CD4-positive, CD25-positive, alpha-beta regulatory T cell (primary cell): Measurements from ENCODE around the gene TIMM8B. TPM values are rescaled to one million over a fixed set of nuclear protein-coding genes. Genes with fewer than 3 reads are reported as not detected.
A peak's percentile ranks its signal among the peaks of the same experiment; 100 is the strongest.
"Not testable (repeated sequence)": the region's sequence is repeated elsewhere in the genome, so short reads cannot be mapped to it uniquely, and the experiment has no call there.

ENCODE experiments used
- ATAC-seq, 2 donors: fragments of 150-1000 bp; cut with Tn5 transposase; one replicate each; pipeline ENCODE4 v1.10.0; 2021; ENCODE audit warnings: low read depth in 2 of 2, moderate number of reproducible peaks in 2 of 2, moderate library complexity in 1 of 2
- DNase-seq, 3 donors: peaks; one replicate each; pipeline versions ENCODE4 v3.0.0 to v3.0.0-alpha.2; 2012 to 2022; ENCODE audit warnings: mixed read lengths in 1 of 3
- H3K27ac ChIP-seq: one replicate; pipeline ENCODE4 v1.7.0; 2013; ENCODE audit warnings: mild to moderate bottlenecking, low read length; ENCODE audit not compliant: insufficient read depth, poor library complexity, severe bottlenecking
- H3K27me3 ChIP-seq: one replicate; pipeline ENCODE4 v1.7.0; 2013; ENCODE audit warnings: low read length; ENCODE audit not compliant: control insufficient read depth, insufficient read depth
- H3K36me3 ChIP-seq: one replicate; pipeline ENCODE4 v1.7.0; 2013; ENCODE audit warnings: mild to moderate bottlenecking, low read length, moderate library complexity; ENCODE audit not compliant: control insufficient read depth, insufficient read depth
- H3K4me1 ChIP-seq: 2 replicates; pipeline ENCODE4 v1.7.0; 2013; ENCODE audit warnings: mild to moderate bottlenecking, low read length; ENCODE audit not compliant: insufficient read depth, control insufficient read depth, poor library complexity, severe bottlenecking
- H3K4me3 ChIP-seq: one replicate; pipeline ENCODE4 v1.7.0; 2013; ENCODE audit warnings: low read depth, mild to moderate bottlenecking, low read length, moderate library complexity
- H3K9me3 ChIP-seq, 2 experiments: 1 replicate in 1 of 2; 2 replicates in 1 of 2; pipeline ENCODE4 v1.7.0; 2013; ENCODE audit warnings: low read length in 2 of 2, mild to moderate bottlenecking in 1 of 2, moderate library complexity in 1 of 2; ENCODE audit not compliant: control insufficient read depth in 2 of 2
- H3K27ac Mint-ChIP-seq, 3 donors: one replicate each; pipeline ENCODE4 v1.8.0; 2020 to 2022; ENCODE audit warnings: mild to moderate bottlenecking in 3 of 3, mixed read lengths in 3 of 3, moderate library complexity in 2 of 3
- H3K27me3 Mint-ChIP-seq: one replicate; pipeline ENCODE4 v1.8.0; 2022; ENCODE audit warnings: mild to moderate bottlenecking, mixed read lengths
- H3K36me3 Mint-ChIP-seq: one replicate; pipeline ENCODE4 v1.8.0; 2020; ENCODE audit warnings: mixed read lengths
- H3K4me1 Mint-ChIP-seq, 4 donors: one replicate each; pipeline ENCODE4 v1.8.0; 2020 to 2022; ENCODE audit warnings: mixed read lengths in 4 of 4, mild to moderate bottlenecking in 1 of 4
- H3K4me3 Mint-ChIP-seq, 4 donors: one replicate each; pipeline ENCODE4 v1.8.0; 2020 to 2022; ENCODE audit warnings: mild to moderate bottlenecking in 4 of 4, mixed read lengths in 4 of 4, moderate library complexity in 3 of 4
- H3K9me3 Mint-ChIP-seq, 7 donors: one replicate each; pipeline ENCODE4 v1.8.0; 2020 to 2022; ENCODE audit warnings: mixed read lengths in 7 of 7, mild to moderate bottlenecking in 3 of 7, moderate library complexity in 2 of 7
- polyA plus RNA-seq, 4 donors: library from polyadenylated mRNA; unstranded; fragments of 300-500 nt; fragmentation: Illumina TruSeq; gene quantifications; one replicate each; pipeline ENCODE4 v1.2.3, GENCODE V29; 2021
- total RNA-seq: library from RNA; stranded (reverse); gene quantifications from one replicate; pipeline ENCODE4 v1.2.3, GENCODE V29; 2022

TIMM8B gene
- total and polyA plus RNA-seq, 5 donors from 2014 or later = 14.5 to 91.3 (median 74.1) TPM

GRCh38 chr11:112100462-112100861 lies 13.9 kb upstream of the TIMM8B start:
- H3K4me3 Mint-ChIP-seq = no peak overlapping the region
- H3K27ac ChIP-seq = no peak overlapping the region
- H3K36me3 Mint-ChIP-seq = peaks cover 24% of the 10 kb centered on the region
- H3K27me3 Mint-ChIP-seq = no peaks in the 10 kb centered on the region
- H3K4me1 Mint-ChIP-seq = peaks cover 0 to 2% (median 0%) of the 10 kb centered on the region in 4 donors
- H3K27me3 ChIP-seq = no peaks in the 10 kb centered on the region
- H3K36me3 ChIP-seq = peaks cover 18% of the 10 kb centered on the region
- DNase-seq (no peak), ATAC-seq (no peak)
- no peaks in the 10 kb centered on the region for H3K9me3 ChIP-seq
- H3K4me1 ChIP-seq = no peaks in the 10 kb centered on the region
- no peaks in the 10 kb centered on the region for H3K9me3 Mint-ChIP-seq
- H3K27ac Mint-ChIP-seq = no peak overlapping the region
- no peak overlapping the region for H3K4me3 ChIP-seq

GRCh38 chr11:112097734-112098528 lies 11.4 kb upstream of the TIMM8B start:
- Histone ChIP-seq H3K27me3 (no peaks in the 10 kb centered on the region), H3K27ac (no peak overlapping the region), H3K4me3 (no peak overlapping the region), H3K9me3 (no peaks in the 10 kb centered on the region), H3K4me1 (no peaks in the 10 kb centered on the region), H3K36me3 (peaks cover 33% of the 10 kb centered on the region)
- Mint-ChIP-seq H3K9me3 (no peaks in the 10 kb centered on the region), H3K4me1 (peaks cover 0 to 2% (median 0%) of the 10 kb centered on the region in 4 donors), H3K27me3 (no peaks in the 10 kb centered on the region), H3K36me3 (peaks cover 31% of the 10 kb centered on the region), H3K4me3 (no peak overlapping the region), H3K27ac (no peak overlapping the region)
- ATAC-seq (no peak), DNase-seq (no peak)

GRCh38 chr11:112096194-112096593 lies 9.6 kb upstream of the TIMM8B start:
- H3K4me3 ChIP-seq = no peak overlapping the region
- H3K36me3 Mint-ChIP-seq = peaks cover 47% of the 10 kb centered on the region

GRCh38 chr11:112095302-112095701 lies 8.7 kb upstream of the TIMM8B start:
- peaks cover 57% of the 10 kb centered on the region for H3K36me3 ChIP-seq
- H3K4me3 Mint-ChIP-seq, H3K4me1 Mint-ChIP-seq, H3K9me3 Mint-ChIP-seq, H3K27ac ChIP-seq, ATAC-seq, H3K9me3 ChIP-seq, DNase-seq, H3K27ac Mint-ChIP-seq, H3K4me1 ChIP-seq, H3K4me3 ChIP-seq, H3K27me3 Mint-ChIP-seq, H3K27me3 ChIP-seq: not testable (repeated sequence)
- H3K36me3 Mint-ChIP-seq = peaks cover 49% of the 10 kb centered on the region

More at GRCh38 chr11:112096194-112096593, 9.6 kb upstream of the TIMM8B start:
- no peaks in the 10 kb centered on the region for H3K9me3 ChIP-seq
- no peak for DNase-seq
- Mint-ChIP-seq H3K9me3 (no peaks in the 10 kb centered on the region), H3K4me1 (peaks cover 0 to 8% (median 4%) of the 10 kb centered on the region in 4 donors), H3K4me3 (no peak overlapping the region), H3K27me3 (no peaks in the 10 kb centered on the region), H3K27ac (no peak overlapping the region)
- H3K4me1 ChIP-seq = no peaks in the 10 kb centered on the region
- H3K27ac ChIP-seq = no peak overlapping the region
- H3K27me3 ChIP-seq = no peaks in the 10 kb centered on the region
- peaks cover 50% of the 10 kb centered on the region for H3K36me3 ChIP-seq
- ATAC-seq = no peak

- peaks cover 32 to 69% (median 52%) of the 10 kb centered on the region in 4 donors for H3K4me1 Mint-ChIP-seq
- Histone ChIP-seq H3K27me3 (no peaks in the 10 kb centered on the region), H3K4me3 (peak overlapping the region; percentile 99), H3K36me3 (peaks cover 63% of the 10 kb centered on the region), H3K27ac (peak overlapping the region; percentile 80), H3K4me1 (peaks cover 36% of the 10 kb centered on the region), H3K9me3 (no peaks in the 10 kb centered on the region)
- DNase-seq (peak in 1 of 3 donors; percentile 3), ATAC-seq (no peak)
- H3K9me3 Mint-ChIP-seq = peaks cover 0 to 5% (median 0%) of the 10 kb centered on the region in 7 donors
- peak overlapping the region; percentile 96 to 99 (median 98) for H3K4me3 Mint-ChIP-seq
- H3K36me3 Mint-ChIP-seq = peaks cover 58% of the 10 kb centered on the region
- H3K27me3 Mint-ChIP-seq = no peaks in the 10 kb centered on the region
- H3K27ac Mint-ChIP-seq = peak overlapping the region; percentile 97 to 99 (median 98)
These were observed 656 bp upstream of the TIMM8B start for GRCh38 chr11:112087212-112087611.

GRCh38 chr11:112085822-112086421 lies 634 bp downstream of the TIMM8B start:
- DNase-seq = peak in 1 of 3 donors; percentile 64
- Mint-ChIP-seq H3K27ac (peak overlapping the region; percentile 97 to 99 (median 98)), H3K36me3 (peaks cover 51% of the 10 kb centered on the region), H3K4me3 (peak overlapping the region; percentile 96 to 99 (median 98)), H3K4me1 (peaks cover 32 to 61% (median 49%) of the 10 kb centered on the region in 4 donors), H3K9me3 (peaks cover 0 to 5% (median 0%) of the 10 kb centered on the region in 7 donors), H3K27me3 (no peaks in the 10 kb centered on the region)
- H3K4me3 ChIP-seq = peak overlapping the region; percentile 99
- peak; percentile 13 to 19 for ATAC-seq
- H3K27ac ChIP-seq = peak overlapping the region; percentile 80
- no peaks in the 10 kb centered on the region for H3K27me3 ChIP-seq
- peaks cover 36% of the 10 kb centered on the region for H3K4me1 ChIP-seq
- no peaks in the 10 kb centered on the region for H3K9me3 ChIP-seq
- peaks cover 50% of the 10 kb centered on the region for H3K36me3 ChIP-seq

GRCh38 chr11:112082729-112083128 lies 3.8 kb downstream of the TIMM8B start:
- no peaks in the 10 kb centered on the region for H3K9me3 ChIP-seq
- Mint-ChIP-seq H3K36me3 (peaks cover 42% of the 10 kb centered on the region), H3K4me1 (peaks cover 17 to 33% (median 29%) of the 10 kb centered on the region in 4 donors), H3K27me3 (no peaks in the 10 kb centered on the region), H3K9me3 (peaks cover 0 to 2% (median 0%) of the 10 kb centered on the region in 7 donors), H3K4me3 (peak overlapping the region in 2 of 4 donors; percentile 27 to 72), H3K27ac (peak overlapping the region in 1 of 3 donors; percentile 33)
- H3K4me3 ChIP-seq = no peak overlapping the region
- ATAC-seq (no peak), DNase-seq (no peak)
- no peaks in the 10 kb centered on the region for H3K27me3 ChIP-seq
- peaks cover 51% of the 10 kb centered on the region for H3K36me3 ChIP-seq
- no peak overlapping the region for H3K27ac ChIP-seq
- peaks cover 22% of the 10 kb centered on the region for H3K4me1 ChIP-seq
